SK-N-MC (cell line): ENCODE measurements around the gene ATCAY.

Experiments
- DNase-seq: peaks from one replicate; pipeline ENCODE4 v3.0.0-alpha.2; 2011; ENCODE audit warnings: low read depth, low spot score
- H3K27ac ChIP-seq: fragments of 200-600 bp; sonication (generic); 2 replicates; pipeline ENCODE4 v1.5.1; 2016; ENCODE audit warnings: mixed run types
- H3K36me3 ChIP-seq: fragments of 200-600 bp; sonication (generic); 2 replicates; pipeline ENCODE4 v1.6.1; 2017; ENCODE audit warnings: antibody characterized with exemption, low read length, mixed read lengths; ENCODE audit not compliant: insufficient read depth
- H3K4me3 ChIP-seq: fragments of 200-600 bp; sonication (generic); 2 replicates; pipeline ENCODE4 v1.5.1; 2016
- H3K9ac ChIP-seq: fragments of 200-600 bp; sonication (generic); 2 replicates; pipeline ENCODE4 v1.8.0; 2017; ENCODE audit warnings: mixed run types, mixed read lengths; ENCODE audit not compliant: insufficient read length
- H3K9me3 ChIP-seq: fragments of 200-600 bp; sonication (generic); 2 replicates; pipeline ENCODE4 v1.6.1; 2017; ENCODE audit warnings: low read depth, mild to moderate bottlenecking, antibody characterized with exemption, low read length, moderate library complexity, mixed read lengths
- EZH2 ChIP-seq: fragments of 200-600 bp; sonication (generic); IDR thresholded peaks from one replicate; pipeline ENCODE4 v1.6.1; 2017; ENCODE audit warnings: antibody characterized with exemption
- FOXP2 ChIP-seq: optimal IDR thresholded peaks from 2 replicates; pipeline ENCODE3; 2011; ENCODE audit warnings: mild to moderate bottlenecking, moderate library complexity; ENCODE audit not compliant: insufficient read depth; ENCODE audit errors: extremely low read length, control extremely low read depth
- POLR2AphosphoS5 ChIP-seq: IDR thresholded peaks from 2 replicates; pipeline ENCODE4 v1.6.1; 2012; ENCODE audit warnings: mild to moderate bottlenecking, low read depth, low read length, borderline replicate concordance

The ATCAY gene

GRCh38 chr19:3907626-3908265 is 27.3 kb downstream of the ATCAY start:
- no peak overlapping the region for H3K27ac ChIP-seq
- no peak overlapping the region for H3K4me3 ChIP-seq
- no peaks in the 10 kb centered on the region for H3K9me3 ChIP-seq
- no peaks in the 10 kb centered on the region for H3K36me3 ChIP-seq
- DNase-seq: no peak
- H3K9ac ChIP-seq: no peak overlapping the region
- TF ChIP-seq EZH2 (no peak), FOXP2 (no peak), POLR2AphosphoS5 (no peak)

GRCh38 chr19:3908266-3909054 is 28.0 kb downstream of the ATCAY start:
- H3K4me3 ChIP-seq: no peak overlapping the region
- TF ChIP-seq POLR2AphosphoS5: no peak
- no peak for TF ChIP-seq FOXP2
- TF ChIP-seq EZH2: no peak
- no peak for DNase-seq
- H3K9me3 ChIP-seq: no peaks in the 10 kb centered on the region
- H3K36me3 ChIP-seq: no peaks in the 10 kb centered on the region
- no peak overlapping the region for H3K9ac ChIP-seq
- no peak overlapping the region for H3K27ac ChIP-seq

- no peak for TF ChIP-seq POLR2AphosphoS5
- Histone ChIP-seq H3K9me3 (no peaks in the 10 kb centered on the region), H3K4me3 (no peak overlapping the region), H3K27ac (no peak overlapping the region), H3K36me3 (no peaks in the 10 kb centered on the region), H3K9ac (no peak overlapping the region)
- no peak for DNase-seq
Observed at GRCh38 chr19:3910105-3910504, 29.6 kb downstream of the ATCAY start.

- no peak for DNase-seq
- Histone ChIP-seq H3K36me3 (no peaks in the 10 kb centered on the region), H3K4me3 (no peak overlapping the region), H3K27ac (no peak overlapping the region), H3K9me3 (no peaks in the 10 kb centered on the region), H3K9ac (no peak overlapping the region)
- TF ChIP-seq FOXP2 (no peak), EZH2 (no peak), POLR2AphosphoS5 (no peak)
Observed at GRCh38 chr19:3914199-3914598, 33.7 kb downstream of the ATCAY start.

GRCh38 chr19:3916033-3916432 is 35.5 kb downstream of the ATCAY start:
- H3K4me3 ChIP-seq: no peak overlapping the region
- DNase-seq: no peak
- TF ChIP-seq POLR2AphosphoS5 (no peak), EZH2 (no peak), FOXP2 (no peak)
- no peaks in the 10 kb centered on the region for H3K36me3 ChIP-seq
- no peaks in the 10 kb centered on the region for H3K9me3 ChIP-seq
- no peak overlapping the region for H3K27ac ChIP-seq
- no peak overlapping the region for H3K9ac ChIP-seq

- no peaks in the 10 kb centered on the region for H3K36me3 ChIP-seq
- H3K4me3 ChIP-seq: no peak overlapping the region
- H3K9me3 ChIP-seq: no peaks in the 10 kb centered on the region
- H3K9ac ChIP-seq: no peak overlapping the region
- no peak for DNase-seq
- H3K27ac ChIP-seq: no peak overlapping the region
- TF ChIP-seq POLR2AphosphoS5 (no peak), EZH2 (no peak), FOXP2 (no peak)
Observed at GRCh38 chr19:3919793-3920192, 39.3 kb downstream of the ATCAY start.

- H3K4me3 ChIP-seq: no peak overlapping the region
- no peak overlapping the region for H3K27ac ChIP-seq
- no peaks in the 10 kb centered on the region for H3K36me3 ChIP-seq
- H3K9me3 ChIP-seq: no peaks in the 10 kb centered on the region
- no peak overlapping the region for H3K9ac ChIP-seq
- no peak for DNase-seq
- no peak for TF ChIP-seq POLR2AphosphoS5
- TF ChIP-seq EZH2: no peak
- no peak for TF ChIP-seq FOXP2
Observed at GRCh38 chr19:3923096-3923758, 42.7 kb downstream of the ATCAY start.

- DNase-seq: no peak
- no peaks in the 10 kb centered on the region for H3K36me3 ChIP-seq
- no peak overlapping the region for H3K4me3 ChIP-seq
- no peaks in the 10 kb centered on the region for H3K9me3 ChIP-seq
- TF ChIP-seq FOXP2 (no peak), EZH2 (no peak), POLR2AphosphoS5 (no peak)
- H3K27ac ChIP-seq: no peak overlapping the region
- H3K9ac ChIP-seq: no peak overlapping the region
Observed at GRCh38 chr19:3923912-3924311, 43.4 kb downstream of the ATCAY start.

- H3K9ac ChIP-seq: no peak overlapping the region
- H3K4me3 ChIP-seq: no peak overlapping the region
- no peaks in the 10 kb centered on the region for H3K9me3 ChIP-seq
- DNase-seq: no peak
- no peak overlapping the region for H3K27ac ChIP-seq
- no peak for TF ChIP-seq FOXP2
- TF ChIP-seq EZH2: no peak
- TF ChIP-seq POLR2AphosphoS5: no peak
- H3K36me3 ChIP-seq: no peaks in the 10 kb centered on the region
Observed at GRCh38 chr19:3931041-3931440, 50.6 kb downstream of the ATCAY start.
